Measurements from ENCODE around the gene LCN2. TPM values are rescaled to one million over a fixed set of nuclear protein-coding genes. Genes with fewer than 3 reads are reported as not detected.

LCN2 gene
- 0.58 and 2.0 TPM in 2 replicates for total RNA-seq (2011; cell fraction: chromatin; rRNA removed; ENCODE audit: low replicate concordance)
- total RNA-seq (2011; cell fraction: nucleolus; rRNA removed), result 1.1 and 1.3 TPM in 2 replicates
- total RNA-seq (2011; cell fraction: nucleoplasm; rRNA removed), result 1.7 TPM in 1 of 2 replicates, not detected in the other
- total RNA-seq (2014; rRNA removed), result 0.20 and 0.54 TPM in 2 replicates
- 0.47 TPM in 1 of 2 replicates, not detected in the other for total RNA-seq (2014; rRNA removed; fragmentation: Illumina TruSeq; extraction: Trizol)
- not detected in 2 replicates for total RNA-seq (2015; rRNA removed; fragmentation: Illumina TruSeq; extraction: Trizol)
- total RNA-seq (2021), result 0.40 and 0.72 TPM in 2 replicates
- 0.60 and 1.2 TPM in 2 replicates for polyA plus RNA-seq (2011; rRNA removed)
- polyA plus RNA-seq (2011; cell fraction: cytosol; rRNA removed), result 0.40 and 0.69 TPM in 2 replicates
- 3.3 and 4.8 TPM in 2 replicates for polyA plus RNA-seq (2011; cell fraction: nucleus; rRNA removed)
- 0.16 and 0.37 TPM in 2 replicates for polyA plus RNA-seq (2012)
- polyA plus RNA-seq (2014; fragmentation: Illumina TruSeq; extraction: Trizol), result 0.22 and 1.0 TPM in 2 replicates
- polyA plus RNA-seq (2014; fragmentation: Nextera tagmentation; extraction: Ambion mirVana), result under 1 TPM; 0.10 to 0.11 TPM
- polyA plus RNA-seq (2014; rRNA removed), result 0.21 and 0.65 TPM in 2 replicates
- polyA minus RNA-seq (2011; rRNA and poly(A)+ RNA removed), result 1.2 and 1.4 TPM in 2 replicates
- not detected in 2 replicates for polyA minus RNA-seq (2011; cell fraction: cytosol; rRNA and poly(A)+ RNA removed)
- polyA minus RNA-seq (2011; cell fraction: nucleus; rRNA and poly(A)+ RNA removed), result not detected in 2 replicates
- Bru-seq, nascent RNA, result percentile 27 among the genes with signal in this experiment
- percentile 28 among the genes with signal in this experiment for BruChase-seq, experiment 1, labeled RNA remaining after a 2-hour chase
- BruChase-seq, experiment 2, labeled RNA remaining after a 6-hour chase, result percentile 24 among the genes with signal in this experiment
- long read RNA-seq, experiment 1, partial matches to known transcripts, result 0 of 1 reads
- long read RNA-seq, experiment 1, other reads (novel, unspliced or antisense), result 1 of 1 reads
- long read RNA-seq, experiment 2, result 0 reads
- long read RNA-seq, experiment 3, result 0 reads

DNA sequence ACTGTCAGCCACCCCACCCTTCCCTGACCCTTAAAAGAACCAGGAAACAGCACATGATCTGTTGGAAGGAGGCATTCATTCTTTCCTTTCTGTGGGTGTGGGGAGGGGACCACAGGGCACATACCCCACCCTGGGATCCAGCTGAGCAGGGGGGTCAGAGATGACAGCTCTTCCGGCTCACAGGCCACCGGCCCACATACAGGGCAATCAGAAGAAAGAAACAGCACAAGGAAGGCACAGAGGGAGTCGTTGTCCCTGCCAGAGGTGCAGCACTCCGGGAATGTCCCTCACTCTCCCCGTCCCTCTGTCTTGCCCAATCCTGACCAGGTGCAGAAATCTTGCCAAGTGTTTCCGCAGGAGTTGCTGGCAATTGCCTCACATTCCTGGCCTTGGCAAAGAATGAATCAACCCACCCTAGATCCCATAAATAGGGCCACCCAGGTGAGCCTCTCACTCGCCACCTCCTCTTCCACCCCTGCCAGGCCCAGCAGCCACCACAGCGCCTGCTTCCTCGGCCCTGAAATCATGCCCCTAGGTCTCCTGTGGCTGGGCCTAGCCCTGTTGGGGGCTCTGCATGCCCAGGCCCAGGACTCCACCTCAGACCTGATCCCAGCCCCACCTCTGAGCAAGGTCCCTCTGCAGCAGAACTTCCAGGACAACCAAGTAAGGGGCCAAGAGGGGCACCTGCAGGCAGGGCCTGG, at the start of gene LCN2:
Gene LCN2 (plus strand): TSS at position 453 of the 701 bp plus-strand sequence. CDS start 73 bp downstream, at position 526.
- in situ Hi-C loops (cut with MboI), result no loop called here
- no peak within 1 kb of the TSS for H3K4me3 ChIP-seq
- H3K4me1 ChIP-seq (replicated peaks in 1 of 2; ENCODE audit: control insufficient read depth in 2 of 2, insufficient read depth in 2 of 2, low read length in 2 of 2), result peaks cover 19 to 78% of the 10 kb centered on the region in 2 experiments
- peak in 3 of 4 experiments; percentile 16 to 22 (median 20) for DNase-seq (ENCODE audit: extremely low read depth in 1 of 4, low spot score in 3 of 4)
- H3K36me3 ChIP-seq (ENCODE audit: control insufficient read depth, insufficient read depth, low read length), result no peaks in the 10 kb centered on the region
- intact Hi-C loops (cut with micrococcal nuclease), result no loop called here
- H3K9me1 ChIP-seq (ENCODE audit: control insufficient read depth, insufficient read depth, low read length), result peaks cover 8% of the 10 kb centered on the region
- H3K27ac ChIP-seq (ENCODE audit: extremely low read depth, low read depth, low read length), result peak within 1 kb of the TSS; percentile 9; the same call in 1 of the 3 replicates
- no peaks in the 10 kb centered on the region for H3K27me3 ChIP-seq (ENCODE audit: control insufficient read depth in 2 of 2, insufficient read depth in 2 of 2, low read length in 2 of 2)
- BruUV-seq (replicated peaks), result no TSS peak
- WGBS (ENCODE audit: insufficient coverage, low coverage, missing lambda C conversion rate), result 77% methylated on average over 9 of the region's 9 CpGs
- no peaks in the 10 kb centered on the region for H3K9me3 ChIP-seq (replicated peaks; ENCODE audit: control insufficient read depth, insufficient read depth, low read depth, low read length)
- no peak for FAIRE-seq
- peak within 1 kb of the TSS; percentile 10 to 82 for H3K9ac ChIP-seq (ENCODE audit: insufficient read depth in 1 of 2, low read depth in 2 of 2, low read length in 2 of 2)
- peak within 1 kb of the TSS; percentile 94 for H2AFZ ChIP-seq (ENCODE audit: low read depth, low read length)
- peak within 1 kb of the TSS; percentile 61 for H3K4me2 ChIP-seq (ENCODE audit: insufficient read depth, low read length)
- ChIA-PET POLR2A (interaction anchor here (1.1 to 3.6 kb wide), 3 partner anchors 11 to 12 kb away, joined by 3 to 37 read pairs (median 4); partner anchors contain the start of gene BBLN), CTCF (ENCODE audit: low intra/inter-chr PET ratio) (no interaction called here)
- no peaks in the 10 kb centered on the region for H3K79me2 ChIP-seq (ENCODE audit: control insufficient read depth, insufficient read depth, low read length)
- H4K20me1 ChIP-seq (replicated peaks; ENCODE audit: control insufficient read depth, insufficient read depth, low read length), result no peaks in the 10 kb centered on the region
- ATAC-seq, result no peak
- TF ChIP-seq PHF20 (IDR thresholded peaks at IDR 0.05; ENCODE audit: partially characterized antibody) (no peak), ZNF23 (CRISPR knock-in tag; IDR thresholded peaks at IDR 0.05) (no peak), MYC (IDR thresholded peaks at IDR 0.05; ENCODE audit: low read depth, low read length) (no peak), MYC (CRISPR knock-in tag; IDR thresholded peaks at IDR 0.05; ENCODE audit: borderline replicate concordance, low read depth) (peak; percentile 17; the same call in 1 of the 2 replicates), NR4A1 (CRISPR knock-in tag; IDR thresholded peaks at IDR 0.05) (0 out of 2 replicates have a peak, but pooled peaks have one; percentile 55), NR4A1 (tag; IDR thresholded peaks at IDR 0.05) (no peak), MAZ (CRISPR knock-in tag; conservative IDR thresholded peaks at IDR 0.05 in 1 of 2, IDR thresholded peaks at IDR 0.05 in 1 of 2) (0 out of 4 replicates have a peak, but pooled peaks of 1 of the 2 experiments have one; percentile 13), CEBPB (tag; IDR thresholded peaks at IDR 0.05) (0 out of 2 replicates have a peak, but pooled peaks have one; percentile 20), DMBX1 (CRISPR knock-in tag; IDR thresholded peaks at IDR 0.05; ENCODE audit: borderline replicate concordance) (no peak), SMAD3 (CRISPR knock-in tag; conservative IDR thresholded peaks at IDR 0.05) (no peak)
- TF ChIP-seq, protein P1, sequence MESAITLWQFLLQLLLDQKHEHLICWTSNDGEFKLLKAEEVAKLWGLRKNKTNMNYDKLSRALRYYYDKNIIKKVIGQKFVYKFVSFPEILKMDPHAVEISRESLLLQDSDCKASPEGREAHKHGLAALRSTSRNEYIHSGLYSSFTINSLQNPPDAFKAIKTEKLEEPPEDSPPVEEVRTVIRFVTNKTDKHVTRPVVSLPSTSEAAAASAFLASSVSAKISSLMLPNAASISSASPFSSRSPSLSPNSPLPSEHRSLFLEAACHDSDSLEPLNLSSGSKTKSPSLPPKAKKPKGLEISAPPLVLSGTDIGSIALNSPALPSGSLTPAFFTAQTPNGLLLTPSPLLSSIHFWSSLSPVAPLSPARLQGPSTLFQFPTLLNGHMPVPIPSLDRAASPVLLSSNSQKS (CRISPR knock-in tag; IDR thresholded peaks at IDR 0.05), result no peak
- TF ChIP-seq, protein P2, sequence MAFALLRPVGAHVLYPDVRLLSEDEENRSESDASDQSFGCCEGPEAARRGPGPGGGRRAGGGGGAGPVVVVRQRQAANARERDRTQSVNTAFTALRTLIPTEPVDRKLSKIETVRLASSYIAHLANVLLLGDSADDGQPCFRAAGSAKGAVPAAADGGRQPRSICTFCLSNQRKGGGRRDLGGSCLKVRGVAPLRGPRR (CRISPR knock-in tag; IDR thresholded peaks at IDR 0.05), result 0 out of 2 replicates have a peak, but pooled peaks have one; percentile 42
